HTERT RPE-1 (cell line): ENCODE measurements around the gene MSRB1.

Experiments
- in situ Hi-C: fragments of 300-500 bp; cut with MboI; formaldehyde crosslinking; loops from 4 replicates; pipeline ENCODE4 v1.14.3; 2020; ENCODE audit warnings: low sequenced_read_pairs

MSRB1 gene

GRCh38 chr16:1979271-1980029, 36.5 kb upstream of the MSRB1 start:
- in situ Hi-C loops: no loop called here

- in situ Hi-C loops: no loop called here
Observed at GRCh38 chr16:1978476-1979120, 35.6 kb upstream of the MSRB1 start.

GRCh38 chr16:1977875-1978268, 34.9 kb upstream of the MSRB1 start:
- in situ Hi-C loops: no loop called here

- in situ Hi-C loops: no loop called here
Observed at GRCh38 chr16:1976951-1977874, 34.2 kb upstream of the MSRB1 start.

- in situ Hi-C loops: no loop called here
Observed at GRCh38 chr16:1976216-1976520, 33.2 kb upstream of the MSRB1 start.

- in situ Hi-C loops: no loop called here
Observed at GRCh38 chr16:1975432-1976215, 32.6 kb upstream of the MSRB1 start.

GRCh38 chr16:1974157-1975070, 31.4 kb upstream of the MSRB1 start:
- in situ Hi-C loops: no loop called here

- in situ Hi-C loops: no loop called here
Observed at GRCh38 chr16:1973461-1974156, 30.6 kb upstream of the MSRB1 start.

- in situ Hi-C loops: no loop called here
Observed at GRCh38 chr16:1972490-1972877, 29.5 kb upstream of the MSRB1 start.

- in situ Hi-C loops: no loop called here
Observed at GRCh38 chr16:1971796-1972489, 28.9 kb upstream of the MSRB1 start, which contains the start of gene TBL3. TSS of gene TBL3 (plus strand) at chr16:1972053. CDS start at chr16:1972165, 112 bp downstream.

- in situ Hi-C loops: no loop called here
Observed at GRCh38 chr16:1968146-1968953, 25.4 kb upstream of the MSRB1 start.

GRCh38 chr16:1966460-1966859, 23.5 kb upstream of the MSRB1 start, which contains the start of gene RNF151:
TSS of gene RNF151 (plus strand) at chr16:1966856. CDS start at chr16:1966882, 26 bp downstream.
- in situ Hi-C loops: no loop called here

GRCh38 chr16:1965396-1966001, 22.5 kb upstream of the MSRB1 start:
- in situ Hi-C loops: no loop called here

- in situ Hi-C loops: no loop called here
Observed at GRCh38 chr16:1964506-1965395, 21.8 kb upstream of the MSRB1 start, which contains the start of gene RPS2. TSS of gene RPS2 (minus strand) at chr16:1964826. CDS start at chr16:1964625, 201 bp downstream.

- in situ Hi-C loops: no loop called here
Observed at GRCh38 chr16:1963806-1964505, 21.0 kb upstream of the MSRB1 start.
